Loucy (cell line): ENCODE measurements around the gene ABLIM1.

Experiments
- H2AFZ ChIP-seq: fragments of 200-600 bp; sonication (generic); 2 replicates; pipeline ENCODE4 v1.6.0; 2016; ENCODE audit warnings: antibody characterized with exemption, mild to moderate bottlenecking, low read length, moderate library complexity
- H3F3A ChIP-seq: fragments of 200-600 bp; 2 replicates; pipeline ENCODE4 v1.6.0; 2016; ENCODE audit warnings: antibody characterized with exemption, low read depth, mild to moderate bottlenecking
- H3K27me3 ChIP-seq: fragments of 200-600 bp; sonication (generic); 2 replicates; pipeline ENCODE4 v1.6.1; 2014; ENCODE audit warnings: low read length, mild to moderate bottlenecking; ENCODE audit not compliant: insufficient read depth, poor library complexity, severe bottlenecking
- H3K36me3 ChIP-seq: fragments of 200-600 bp; sonication (generic); 2 replicates; pipeline ENCODE4 v1.6.1; 2016; ENCODE audit warnings: low read length; ENCODE audit not compliant: insufficient read depth
- H3K4me1 ChIP-seq: fragments of 200-600 bp; sonication (generic); 2 replicates; pipeline ENCODE4 v1.5.1; 2014; ENCODE audit warnings: low read length, mild to moderate bottlenecking; ENCODE audit not compliant: insufficient read depth, poor library complexity, severe bottlenecking
- H3K4me2 ChIP-seq: fragments of 200-600 bp; sonication (generic); 2 replicates; pipeline ENCODE4 v1.6.0; 2014; ENCODE audit warnings: antibody characterized with exemption, low read length, low read depth, mild to moderate bottlenecking; ENCODE audit not compliant: poor library complexity, severe bottlenecking
- H3K4me3 ChIP-seq: fragments of 200-600 bp; sonication (generic); 2 replicates; pipeline ENCODE4 v1.5.1; 2014; ENCODE audit warnings: low read length, mild to moderate bottlenecking, mixed read lengths; ENCODE audit not compliant: poor library complexity, severe bottlenecking
- H3K79me2 ChIP-seq: fragments of 200-600 bp; sonication (generic); 2 replicates; pipeline ENCODE4 v1.6.1; 2014; ENCODE audit warnings: low read length; ENCODE audit not compliant: insufficient read depth
- H3K9ac ChIP-seq: fragments of 200-600 bp; sonication (generic); 2 replicates; pipeline ENCODE4 v1.6.0; 2014; ENCODE audit warnings: mild to moderate bottlenecking, low read depth, low read length, moderate library complexity; ENCODE audit not compliant: poor library complexity, severe bottlenecking
- H3K9me2 ChIP-seq: fragments of 200-600 bp; sonication (generic); replicated peaks from 2 replicates; pipeline ENCODE4 v1.6.1; 2016; ENCODE audit warnings: low read depth, low read length, mixed read lengths
- H3K9me3 ChIP-seq: fragments of 200-600 bp; sonication (generic); 2 replicates; pipeline ENCODE4 v1.6.1; 2014; ENCODE audit warnings: mild to moderate bottlenecking, antibody characterized with exemption, low read length, low read depth; ENCODE audit not compliant: insufficient read depth
- H4K20me1 ChIP-seq: fragments of 200-600 bp; sonication (generic); 2 replicates; pipeline ENCODE4 v1.6.0; 2014; ENCODE audit warnings: antibody characterized with exemption, low read length, mild to moderate bottlenecking; ENCODE audit not compliant: insufficient read depth, poor library complexity, severe bottlenecking
- EZH2phosphoT487 ChIP-seq: fragments of 200-600 bp; IDR thresholded peaks from 2 replicates; pipeline ENCODE4 v1.6.1; 2018; ENCODE audit warnings: antibody characterized with exemption, mild to moderate bottlenecking, moderate library complexity, borderline replicate concordance
- TF ChIP-seq, protein P1 (sequence below): fragments of 200-600 bp; sonication (generic); conservative IDR thresholded peaks from 2 replicates; pipeline ENCODE4 v1.5.1; 2014; ENCODE audit warnings: mild to moderate bottlenecking, antibody characterized with exemption, low read length

ABLIM1 gene

DNA sequence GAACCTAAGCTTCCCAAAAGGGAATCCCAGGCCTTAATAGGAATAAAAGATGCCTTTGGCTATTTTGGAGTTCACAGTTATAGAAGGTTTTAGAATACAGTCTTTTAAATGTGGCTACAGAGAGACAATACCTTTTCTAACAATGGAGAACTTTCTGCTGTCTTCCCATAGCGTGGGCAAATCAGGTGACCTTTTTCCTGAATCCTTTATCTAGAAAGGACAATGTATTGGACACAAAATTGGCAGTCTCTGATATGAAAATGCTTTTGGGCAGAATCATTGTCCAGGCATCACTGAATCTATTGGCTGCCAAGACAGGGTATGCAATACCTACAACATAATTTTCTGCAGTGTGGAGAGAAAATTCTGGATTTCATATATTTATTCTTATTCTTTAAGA is 7.8 kb upstream of the ABLIM1 start:
- Histone ChIP-seq H3K4me2 (no peak overlapping the region), H3K9me2 (no peaks in the 10 kb centered on the region), H4K20me1 (peaks cover 20% of the 10 kb centered on the region), H3K4me1 (no peaks in the 10 kb centered on the region), H3F3A (no peaks in the 10 kb centered on the region), H3K79me2 (peaks cover 34% of the 10 kb centered on the region; the same call in 1 of the 2 replicates), H2AFZ (no peak overlapping the region), H3K36me3 (peaks cover 19% of the 10 kb centered on the region; the same call in 1 of the 2 replicates), H3K4me3 (no peak overlapping the region), H3K9me3 (no peaks in the 10 kb centered on the region), H3K27me3 (no peaks in the 10 kb centered on the region), H3K9ac (no peak overlapping the region)
- TF ChIP-seq, protein P1, sequence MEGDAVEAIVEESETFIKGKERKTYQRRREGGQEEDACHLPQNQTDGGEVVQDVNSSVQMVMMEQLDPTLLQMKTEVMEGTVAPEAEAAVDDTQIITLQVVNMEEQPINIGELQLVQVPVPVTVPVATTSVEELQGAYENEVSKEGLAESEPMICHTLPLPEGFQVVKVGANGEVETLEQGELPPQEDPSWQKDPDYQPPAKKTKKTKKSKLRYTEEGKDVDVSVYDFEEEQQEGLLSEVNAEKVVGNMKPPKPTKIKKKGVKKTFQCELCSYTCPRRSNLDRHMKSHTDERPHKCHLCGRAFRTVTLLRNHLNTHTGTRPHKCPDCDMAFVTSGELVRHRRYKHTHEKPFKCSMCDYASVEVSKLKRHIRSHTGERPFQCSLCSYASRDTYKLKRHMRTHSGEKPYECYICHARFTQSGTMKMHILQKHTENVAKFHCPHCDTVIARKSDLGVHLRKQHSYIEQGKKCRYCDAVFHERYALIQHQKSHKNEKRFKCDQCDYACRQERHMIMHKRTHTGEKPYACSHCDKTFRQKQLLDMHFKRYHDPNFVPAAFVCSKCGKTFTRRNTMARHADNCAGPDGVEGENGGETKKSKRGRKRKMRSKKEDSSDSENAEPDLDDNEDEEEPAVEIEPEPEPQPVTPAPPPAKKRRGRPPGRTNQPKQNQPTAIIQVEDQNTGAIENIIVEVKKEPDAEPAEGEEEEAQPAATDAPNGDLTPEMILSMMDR = no peak

DNA sequence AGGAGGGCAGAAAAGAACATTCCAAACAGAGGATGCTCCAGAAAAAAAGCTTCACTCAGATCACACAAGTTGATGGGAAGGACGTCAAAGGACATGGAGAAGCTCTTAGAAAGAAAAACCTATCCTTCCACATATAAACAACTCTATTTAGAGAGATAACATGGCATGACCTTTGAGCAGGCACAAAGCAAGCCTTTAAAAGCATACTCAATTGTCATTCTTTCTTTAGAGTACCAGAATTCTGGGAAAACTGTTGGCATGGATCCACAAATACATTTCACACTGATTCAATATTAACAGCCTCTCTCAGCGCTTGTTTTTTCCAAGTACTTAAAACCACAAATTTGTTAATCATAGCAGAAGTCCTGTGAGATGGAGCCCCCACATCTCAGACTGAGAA is 7.3 kb upstream of the ABLIM1 start:
- TF ChIP-seq EZH2phosphoT487 = no peak
- TF ChIP-seq, protein P1 = no peak
- Histone ChIP-seq H2AFZ (no peak overlapping the region), H3K27me3 (no peaks in the 10 kb centered on the region), H3K9ac (no peak overlapping the region), H3F3A (no peaks in the 10 kb centered on the region), H4K20me1 (peaks cover 21% of the 10 kb centered on the region), H3K9me3 (no peaks in the 10 kb centered on the region), H3K4me2 (no peak overlapping the region), H3K4me3 (no peak overlapping the region), H3K4me1 (no peaks in the 10 kb centered on the region), H3K79me2 (peaks cover 34% of the 10 kb centered on the region; the same call in 1 of the 2 replicates), H3K9me2 (no peaks in the 10 kb centered on the region), H3K36me3 (peaks cover 18% of the 10 kb centered on the region; the same call in 1 of the 2 replicates)

DNA sequence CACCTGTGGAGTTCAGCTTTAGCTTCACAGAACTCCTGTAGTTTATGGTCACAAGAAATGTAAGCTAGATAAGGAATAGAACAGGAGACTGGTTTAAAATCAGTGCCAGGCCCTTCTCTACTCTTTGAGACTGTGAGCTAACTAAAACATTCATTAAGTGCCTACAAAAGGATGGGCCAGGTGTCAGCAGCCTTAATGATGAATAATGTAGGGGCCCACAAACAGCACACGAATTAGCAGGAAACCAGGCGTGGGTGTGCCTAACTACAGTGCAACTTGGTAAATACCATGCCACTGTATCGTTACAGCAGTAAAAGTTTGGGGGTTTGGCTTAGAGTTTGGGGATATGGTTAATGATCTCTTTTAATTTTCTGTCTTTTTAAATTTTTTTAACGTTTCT is 6.1 kb upstream of the ABLIM1 start:
- Histone ChIP-seq H3K36me3 (peaks cover 17% of the 10 kb centered on the region; the same call in 1 of the 2 replicates), H3K9ac (no peak overlapping the region), H3K9me3 (no peaks in the 10 kb centered on the region), H2AFZ (no peak overlapping the region), H3K4me1 (no peaks in the 10 kb centered on the region), H4K20me1 (peaks cover 21% of the 10 kb centered on the region), H3K4me2 (no peak overlapping the region), H3K4me3 (no peak overlapping the region), H3K27me3 (no peaks in the 10 kb centered on the region), H3K9me2 (no peaks in the 10 kb centered on the region), H3K79me2 (peaks cover 34% of the 10 kb centered on the region; the same call in 1 of the 2 replicates), H3F3A (no peaks in the 10 kb centered on the region)
- TF ChIP-seq, protein P1 = no peak
- TF ChIP-seq EZH2phosphoT487 = no peak
